Activated T-helper 1 cell treated with anti-CD3 and anti-CD28 coated beads, Interleukin-12 subunit alpha, Interleukin-12 subunit beta, Interleukin-2, Interleukin-4 antibody, amounts not matched to agents 30 ng/mL and 10 ng/mL and 1 ng/mL, durations not matched to agents 14 hours and 24 hours and 36 hours (primary cell): Measurements from ENCODE around the gene CARS1. TPM values are rescaled to one million over a fixed set of nuclear protein-coding genes. Genes with fewer than 3 reads are reported as not detected.
A peak's percentile ranks its signal among the peaks of the same experiment; 100 is the strongest.

Source experiments
- DNase-seq: peaks from one replicate; pipeline ENCODE4 v3.0.0; 2021; ENCODE audit warnings: low spot score
- H3K27ac Mint-ChIP-seq: one replicate; pipeline ENCODE4 v1.8.0; 2021; ENCODE audit warnings: mild to moderate bottlenecking, mixed read lengths
- H3K27me3 Mint-ChIP-seq: one replicate; pipeline ENCODE4 v1.8.0; 2022; ENCODE audit warnings: mild to moderate bottlenecking, moderate library complexity, mixed read lengths; ENCODE audit not compliant: insufficient read depth
- H3K36me3 Mint-ChIP-seq: one replicate; pipeline ENCODE4 v1.8.0; 2021; ENCODE audit warnings: low read depth, mixed read lengths
- H3K4me1 Mint-ChIP-seq: one replicate; pipeline ENCODE4 v1.8.0; 2021; ENCODE audit warnings: low read depth, mixed read lengths
- H3K4me3 Mint-ChIP-seq: one replicate; pipeline ENCODE4 v1.8.0; 2021; ENCODE audit warnings: mild to moderate bottlenecking, moderate library complexity, mixed read lengths
- H3K9me3 Mint-ChIP-seq: one replicate; pipeline ENCODE4 v1.8.0; 2021; ENCODE audit warnings: mixed read lengths
- intact Hi-C: fragments of 100-400 bp; cut with micrococcal nuclease; formaldehyde crosslinking; loops from one replicate; pipeline ENCODE4 v1.15.1; 2024
- total RNA-seq: library from RNA; stranded (reverse); gene quantifications from 2 replicates; pipeline ENCODE4 v1.2.3, GENCODE V29; 2022

CARS1 gene
- total RNA-seq, 1 donor from 2014 or later, result 63.6 TPM

DNA sequence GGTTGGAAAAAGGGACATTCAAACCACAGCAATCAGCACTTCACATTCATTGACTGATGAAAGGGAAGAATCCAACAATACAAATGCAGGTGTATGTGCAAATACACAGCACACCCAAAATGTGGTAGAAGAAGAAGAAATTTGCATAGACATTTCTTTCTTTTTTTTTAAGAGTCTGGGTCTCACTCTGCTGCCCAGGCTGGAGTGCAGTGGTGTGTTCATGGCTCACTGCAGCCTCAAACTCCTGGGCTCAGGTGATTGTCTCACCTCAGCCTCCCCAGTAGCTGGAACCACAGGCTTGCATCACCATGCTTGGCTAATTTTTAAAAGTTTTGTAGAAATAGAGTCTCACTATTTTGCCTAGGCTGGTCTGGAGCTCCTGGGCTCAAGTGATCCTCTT, 21.9 kb downstream of the CARS1 start:
- no peak for DNase-seq
- H3K36me3 Mint-ChIP-seq, result peaks cover 51% of the 10 kb centered on the region
- intact Hi-C loops, result no loop called here
- H3K27ac Mint-ChIP-seq, result peak overlapping the region; percentile 21
- H3K27me3 Mint-ChIP-seq, result no peaks in the 10 kb centered on the region
- H3K4me3 Mint-ChIP-seq, result no peak overlapping the region
- no peaks in the 10 kb centered on the region for H3K9me3 Mint-ChIP-seq
- H3K4me1 Mint-ChIP-seq, result peaks cover 11% of the 10 kb centered on the region

DNA sequence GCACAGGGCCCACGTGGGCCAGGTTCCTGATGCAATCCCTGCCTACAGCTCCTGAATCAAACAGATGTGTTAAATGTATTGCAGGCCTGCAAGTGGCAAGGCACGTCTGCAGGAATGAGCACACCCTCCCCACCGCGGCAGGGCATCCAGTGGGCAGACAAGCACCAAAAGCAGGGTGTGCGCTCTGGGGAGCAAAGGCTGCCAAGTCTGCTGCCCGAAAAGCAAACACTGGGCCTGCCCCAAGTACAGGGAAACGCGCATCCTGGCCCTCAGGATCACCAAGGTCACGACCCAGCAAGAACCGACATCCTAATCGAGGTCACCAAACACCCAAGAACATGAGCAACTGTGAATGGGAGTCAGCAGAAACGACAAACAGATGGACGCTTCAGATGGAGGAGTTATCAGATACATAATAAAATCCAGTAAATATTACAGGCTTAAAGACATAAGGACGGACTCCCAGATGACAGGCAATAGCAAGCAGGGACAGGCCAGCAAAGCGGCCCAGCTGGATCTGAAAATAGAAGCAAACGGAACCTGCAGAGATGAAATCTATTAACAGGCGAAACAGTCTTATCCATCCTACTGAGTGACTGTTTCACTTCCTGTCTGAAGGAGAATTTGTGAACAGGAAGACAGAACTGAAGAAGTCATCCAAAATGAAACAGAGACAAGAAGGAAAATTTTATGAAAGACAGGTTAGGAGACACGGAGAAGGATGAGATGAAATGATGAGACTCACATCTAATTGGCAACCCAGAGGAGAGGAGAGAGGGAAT, 26.7 kb downstream of the CARS1 start:
- Mint-ChIP-seq H3K4me3 (no peak overlapping the region), H3K36me3 (peaks cover 51% of the 10 kb centered on the region), H3K27ac (peak overlapping the region; percentile 73), H3K9me3 (no peaks in the 10 kb centered on the region), H3K27me3 (no peaks in the 10 kb centered on the region), H3K4me1 (peaks cover 11% of the 10 kb centered on the region)
- DNase-seq, result no peak
- intact Hi-C loops, result no loop called here

DNA sequence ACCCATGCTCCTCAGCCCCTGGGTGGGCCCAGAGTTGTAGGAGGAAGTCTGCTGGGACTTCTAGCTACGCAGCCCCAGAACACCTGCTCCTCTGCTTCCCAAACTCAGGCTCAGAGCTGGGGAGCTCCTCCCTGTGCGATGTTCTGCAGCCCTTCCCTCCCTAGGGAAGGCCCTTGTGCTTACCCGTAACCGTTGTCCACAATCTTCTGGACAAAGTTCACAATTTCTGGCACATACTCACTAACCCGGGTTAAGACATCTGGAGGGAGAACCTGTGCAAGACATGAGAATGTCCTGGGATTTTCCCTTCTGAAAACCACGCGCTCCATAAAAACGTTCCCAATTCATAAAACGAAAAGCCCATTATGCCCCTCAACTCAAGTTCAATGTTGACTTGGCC, 28.4 kb downstream of the CARS1 start:
- no peaks in the 10 kb centered on the region for H3K9me3 Mint-ChIP-seq
- DNase-seq, result no peak
- H3K27me3 Mint-ChIP-seq, result no peaks in the 10 kb centered on the region
- peaks cover 50% of the 10 kb centered on the region for H3K36me3 Mint-ChIP-seq
- no peak overlapping the region for H3K27ac Mint-ChIP-seq
- intact Hi-C loops, result no loop called here
- no peak overlapping the region for H3K4me3 Mint-ChIP-seq
- H3K4me1 Mint-ChIP-seq, result peaks cover 13% of the 10 kb centered on the region

DNA sequence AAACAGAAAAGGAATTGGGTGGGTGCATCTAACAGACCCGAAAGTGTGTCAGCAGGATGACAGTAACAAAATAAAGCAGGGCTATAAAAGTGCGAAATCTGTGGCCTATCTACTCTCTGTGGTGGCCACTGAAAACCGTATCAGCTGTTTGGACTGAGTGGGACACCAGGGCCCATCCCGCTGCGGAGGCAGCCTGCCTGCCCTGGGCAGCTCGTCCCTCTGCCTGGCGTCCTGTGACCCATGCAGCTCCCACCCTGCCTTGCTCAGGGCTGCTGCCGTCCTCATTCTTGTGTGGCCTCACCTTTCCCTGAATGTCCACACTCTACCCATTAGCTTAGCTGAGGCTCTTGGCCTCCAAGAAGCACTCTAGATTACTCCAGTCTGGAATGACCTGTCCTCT, 30.4 kb downstream of the CARS1 start:
- H3K27ac Mint-ChIP-seq, result no peak overlapping the region
- no peak overlapping the region for H3K4me3 Mint-ChIP-seq
- no peaks in the 10 kb centered on the region for H3K27me3 Mint-ChIP-seq
- DNase-seq, result no peak
- peaks cover 33% of the 10 kb centered on the region for H3K4me1 Mint-ChIP-seq
- intact Hi-C loops, result no loop called here
- no peaks in the 10 kb centered on the region for H3K9me3 Mint-ChIP-seq
- peaks cover 47% of the 10 kb centered on the region for H3K36me3 Mint-ChIP-seq

DNA sequence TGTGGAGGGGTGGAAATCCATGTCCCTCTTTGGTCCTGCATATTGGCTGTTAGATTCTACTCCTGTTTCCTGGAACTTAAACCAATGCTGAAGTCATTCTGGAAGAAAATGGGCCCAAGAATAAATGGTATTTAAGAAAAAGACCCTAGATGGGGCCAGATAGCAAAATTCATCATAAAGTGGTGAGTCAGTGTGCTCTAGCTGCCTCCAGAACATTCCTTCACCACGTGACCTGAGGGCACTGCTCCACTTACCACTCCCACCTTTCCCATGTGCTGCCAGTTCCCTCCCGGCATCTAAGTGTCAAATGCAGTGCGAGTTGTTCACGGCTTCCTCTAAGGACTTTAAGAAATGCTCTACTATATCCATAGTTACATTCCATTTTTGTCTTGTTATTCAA, 34.2 kb downstream of the CARS1 start:
- peaks cover 44% of the 10 kb centered on the region for H3K36me3 Mint-ChIP-seq
- peak overlapping the region; percentile 64 for H3K4me3 Mint-ChIP-seq
- H3K27ac Mint-ChIP-seq, result peak overlapping the region; percentile 85
- DNase-seq, result no peak
- no peaks in the 10 kb centered on the region for H3K27me3 Mint-ChIP-seq
- no peaks in the 10 kb centered on the region for H3K9me3 Mint-ChIP-seq
- peaks cover 27% of the 10 kb centered on the region for H3K4me1 Mint-ChIP-seq
- intact Hi-C loops, result no loop called here

DNA sequence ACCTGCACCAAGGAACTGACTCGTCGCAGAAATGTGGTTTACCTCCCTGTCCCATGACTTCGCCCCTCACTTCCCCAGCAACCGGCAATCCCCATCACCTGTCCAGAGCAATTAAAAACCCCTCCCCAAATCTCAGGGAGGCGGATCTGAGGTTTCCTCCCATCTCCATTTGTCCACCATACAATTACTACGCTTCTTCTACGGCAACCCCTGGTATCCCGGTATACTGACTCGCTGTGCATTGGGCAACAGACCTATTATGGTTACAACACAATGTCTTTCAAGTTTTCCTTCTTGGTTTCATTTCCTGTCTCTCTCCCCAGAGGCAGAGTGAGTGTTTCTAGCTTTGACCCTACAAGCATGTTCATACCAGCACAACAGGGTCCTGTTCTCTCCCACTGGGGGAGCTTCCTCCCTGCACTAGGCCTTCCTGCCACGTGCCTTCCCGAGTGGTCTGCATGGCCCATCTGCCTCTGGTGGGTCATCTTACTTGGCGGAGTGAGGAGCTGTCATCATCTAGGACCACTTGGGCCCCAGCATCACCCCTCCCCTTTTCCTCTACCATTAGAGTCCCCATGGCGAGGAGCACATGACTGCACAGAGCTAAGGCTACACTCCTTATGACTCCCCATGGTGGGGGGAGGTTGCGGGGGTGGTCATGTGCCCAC, 34.8 kb downstream of the CARS1 start:
- H3K27me3 Mint-ChIP-seq, result no peaks in the 10 kb centered on the region
- no peaks in the 10 kb centered on the region for H3K9me3 Mint-ChIP-seq
- peak overlapping the region; percentile 64 for H3K4me3 Mint-ChIP-seq
- intact Hi-C loops, result no loop called here
- H3K27ac Mint-ChIP-seq, result peak overlapping the region; percentile 85
- DNase-seq, result no peak
- peaks cover 46% of the 10 kb centered on the region for H3K36me3 Mint-ChIP-seq
- H3K4me1 Mint-ChIP-seq, result peaks cover 27% of the 10 kb centered on the region

DNA sequence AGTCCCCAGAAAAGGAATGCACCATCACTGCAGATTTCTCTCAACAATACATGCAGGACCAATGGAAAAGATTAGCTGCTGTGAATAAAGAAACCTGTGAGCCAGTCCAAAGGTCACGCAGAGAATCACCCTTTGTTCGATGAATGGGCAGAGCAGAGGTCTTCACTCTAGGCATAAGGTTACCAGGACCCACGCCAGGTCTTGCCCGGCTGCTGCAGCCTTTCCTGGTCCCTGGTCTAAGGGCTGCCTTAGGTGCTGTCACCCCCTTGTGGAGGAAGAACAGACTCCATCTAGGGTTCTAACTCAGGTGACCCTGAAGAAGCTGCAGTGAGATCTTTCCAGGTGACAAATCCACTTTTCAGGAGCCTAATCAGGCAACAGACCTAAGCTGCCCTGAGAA, 36.1 kb downstream of the CARS1 start:
- intact Hi-C loops, result loop anchor here (1.0 kb wide), 1 partner anchor 46 kb away; no protein-coding TSS in a partner anchor
- Mint-ChIP-seq H3K36me3 (peaks cover 42% of the 10 kb centered on the region), H3K4me1 (peaks cover 27% of the 10 kb centered on the region), H3K27ac (no peak overlapping the region), H3K9me3 (no peaks in the 10 kb centered on the region), H3K4me3 (no peak overlapping the region), H3K27me3 (no peaks in the 10 kb centered on the region)
- DNase-seq, result no peak

DNA sequence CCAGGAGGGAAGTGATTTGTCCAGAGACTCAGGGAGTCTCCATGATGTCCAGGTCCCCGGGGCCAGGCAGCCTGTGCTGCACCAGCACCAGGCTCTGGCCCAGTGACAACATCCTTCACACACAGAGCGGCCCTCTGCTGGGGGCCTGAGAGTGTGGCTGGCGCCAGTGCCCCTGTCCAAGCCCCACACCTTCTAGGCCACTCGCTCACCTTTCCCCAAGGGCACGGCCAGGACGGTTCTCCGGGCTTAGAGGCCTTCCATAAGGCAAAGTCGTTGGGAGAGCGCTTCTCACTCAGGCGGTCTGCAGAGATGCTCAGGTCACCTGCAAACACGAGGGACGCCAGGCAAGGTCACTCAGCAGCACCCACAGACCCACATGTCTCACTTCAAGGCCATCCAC, 37.2 kb downstream of the CARS1 start:
- H3K27me3 Mint-ChIP-seq, result no peaks in the 10 kb centered on the region
- peaks cover 41% of the 10 kb centered on the region for H3K36me3 Mint-ChIP-seq
- no peak for DNase-seq
- intact Hi-C loops, result no loop called here
- peak overlapping the region; percentile 49 for H3K27ac Mint-ChIP-seq
- no peak overlapping the region for H3K4me3 Mint-ChIP-seq
- H3K9me3 Mint-ChIP-seq, result no peaks in the 10 kb centered on the region
- H3K4me1 Mint-ChIP-seq, result peaks cover 32% of the 10 kb centered on the region

DNA sequence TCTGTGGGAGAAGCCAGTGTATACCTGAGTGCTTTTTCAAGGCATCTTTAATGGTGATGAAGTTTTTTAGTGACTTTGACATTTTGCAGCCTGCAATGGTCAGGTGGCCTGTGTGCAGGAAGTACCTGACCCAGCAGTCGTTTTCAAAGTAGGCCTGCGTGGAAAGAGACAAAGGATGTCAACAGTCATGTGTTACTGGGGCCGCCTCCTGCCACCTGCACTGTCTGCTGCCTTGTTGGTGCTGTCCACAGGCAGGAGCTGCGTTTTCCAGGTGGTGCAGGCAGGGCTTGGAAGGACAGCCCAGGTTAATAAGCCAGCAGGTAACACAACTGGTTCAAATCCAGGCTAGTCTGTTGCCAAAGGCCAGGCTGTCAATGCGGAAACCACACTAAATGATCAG, 38.6 kb downstream of the CARS1 start:
- Mint-ChIP-seq H3K4me1 (peaks cover 42% of the 10 kb centered on the region), H3K27ac (peak overlapping the region; percentile 16), H3K9me3 (no peaks in the 10 kb centered on the region), H3K27me3 (no peaks in the 10 kb centered on the region), H3K36me3 (peaks cover 45% of the 10 kb centered on the region), H3K4me3 (no peak overlapping the region)
- DNase-seq, result no peak
- intact Hi-C loops, result no loop called here

DNA sequence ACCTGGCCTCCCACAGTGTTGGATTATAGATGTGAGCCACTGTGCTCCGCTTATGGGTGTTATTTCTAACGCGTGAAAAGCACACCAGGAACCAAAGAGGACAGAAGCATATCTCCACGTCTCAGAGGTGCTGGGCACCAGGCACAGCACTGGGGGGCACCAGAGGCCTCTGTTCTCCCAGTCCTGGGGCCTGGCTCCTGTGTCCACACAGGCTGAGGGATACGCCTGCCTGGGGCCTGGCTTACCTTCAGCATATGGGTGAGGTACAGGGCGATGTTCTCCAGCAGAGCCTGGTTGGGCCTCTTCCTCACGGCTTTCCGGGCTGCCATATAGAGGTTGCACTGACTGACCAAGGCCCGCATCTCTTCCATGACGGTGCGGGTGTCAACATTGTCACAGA, 40.4 kb downstream of the CARS1 start:
- H3K36me3 Mint-ChIP-seq, result peaks cover 40% of the 10 kb centered on the region
- intact Hi-C loops, result no loop called here
- peak overlapping the region; percentile 23 for H3K27ac Mint-ChIP-seq
- H3K27me3 Mint-ChIP-seq, result no peaks in the 10 kb centered on the region
- peaks cover 31% of the 10 kb centered on the region for H3K4me1 Mint-ChIP-seq
- DNase-seq, result no peak
- H3K4me3 Mint-ChIP-seq, result no peak overlapping the region
- H3K9me3 Mint-ChIP-seq, result no peaks in the 10 kb centered on the region

DNA sequence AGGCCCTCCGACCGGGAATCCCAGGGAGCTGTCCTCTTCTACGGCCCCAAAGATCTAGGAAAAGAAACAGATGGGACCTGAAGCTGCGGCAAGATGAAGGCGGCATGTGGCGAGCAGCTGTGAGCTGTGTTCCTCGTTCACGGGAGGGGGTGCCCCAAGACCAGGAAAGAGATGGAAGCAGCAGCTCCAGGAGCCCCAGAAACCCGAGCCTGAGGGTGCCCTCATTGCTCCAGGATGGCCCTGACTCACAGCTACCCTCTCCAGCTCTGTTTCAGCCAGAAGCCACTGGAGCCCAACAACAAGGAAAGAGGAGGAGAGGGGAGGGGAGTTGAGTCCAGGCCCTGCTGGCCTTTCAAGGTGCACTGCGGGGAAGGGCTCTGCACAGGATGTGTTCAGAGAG, 41.4 kb downstream of the CARS1 start:
- H3K27ac Mint-ChIP-seq, result peak overlapping the region; percentile 90
- DNase-seq, result no peak

DNA sequence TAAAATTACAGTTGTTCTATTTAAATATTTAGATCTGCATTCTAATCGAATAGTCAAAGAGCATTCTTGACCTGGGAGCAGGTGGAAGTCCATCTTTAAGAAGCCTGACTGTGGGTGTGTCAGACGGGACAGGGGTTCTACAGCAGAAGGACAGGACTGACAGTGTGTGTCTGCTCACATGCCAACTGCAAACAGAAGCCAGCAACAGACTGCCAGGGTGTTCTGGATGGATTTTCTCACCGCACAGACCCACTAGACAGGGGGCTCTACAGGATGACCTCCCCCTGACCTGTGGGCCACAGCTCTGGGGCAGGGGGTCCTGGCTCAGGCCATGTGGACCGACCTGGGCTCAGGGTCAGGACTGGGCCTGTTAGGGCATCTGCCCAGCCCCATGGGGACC, 42.3 kb downstream of the CARS1 start:
- no peaks in the 10 kb centered on the region for H3K9me3 Mint-ChIP-seq

More for the DNA sequence above, 41.4 kb downstream of the CARS1 start:
- H3K9me3 Mint-ChIP-seq, result no peaks in the 10 kb centered on the region
- peaks cover 29% of the 10 kb centered on the region for H3K4me1 Mint-ChIP-seq
- H3K36me3 Mint-ChIP-seq, result peaks cover 44% of the 10 kb centered on the region
- H3K4me3 Mint-ChIP-seq, result no peak overlapping the region
- intact Hi-C loops, result no loop called here
- H3K27me3 Mint-ChIP-seq, result no peaks in the 10 kb centered on the region

More for the DNA sequence above, 42.3 kb downstream of the CARS1 start:
- Mint-ChIP-seq H3K27ac (peak overlapping the region; percentile 90), H3K4me1 (peaks cover 36% of the 10 kb centered on the region), H3K4me3 (peak overlapping the region; percentile 63), H3K27me3 (no peaks in the 10 kb centered on the region), H3K36me3 (peaks cover 40% of the 10 kb centered on the region)
- intact Hi-C loops, result loop anchor here (1.0 kb wide), 2 partner anchors 23 to 42 kb away; partner anchors contain the start of genes CARS1 and NAP1L4
- no peak for DNase-seq
